ENCODE data around the gene RIN2.
"Not testable (repeated sequence)": the region's sequence is repeated elsewhere in the genome, so short reads cannot be mapped to it uniquely, and the experiment has no call there.

Gene RIN2

GRCh38 chr20:19740512-19740911 is 17.5 kb upstream of the RIN2 start:
- no peak for DNase-seq

- DNase-seq: no peak
Observed at GRCh38 chr20:19741924-19742323, 16.1 kb upstream of the RIN2 start.

- DNase-seq: no peak
Observed at GRCh38 chr20:19742974-19743639, 15.0 kb upstream of the RIN2 start.

GRCh38 chr20:19743640-19743995 is 14.4 kb upstream of the RIN2 start:
- no peak for DNase-seq

GRCh38 chr20:19745106-19745505 is 13.0 kb upstream of the RIN2 start:
- no peak for DNase-seq

GRCh38 chr20:19745584-19745983 is 12.5 kb upstream of the RIN2 start:
- DNase-seq: no peak

- DNase-seq: no peak
Observed at GRCh38 chr20:19746396-19746795, 11.7 kb upstream of the RIN2 start.

- no peak for DNase-seq
Observed at GRCh38 chr20:19747903-19748302, 10.2 kb upstream of the RIN2 start.

GRCh38 chr20:19748681-19749080 is 9.4 kb upstream of the RIN2 start:
- no peak for DNase-seq

- DNase-seq: no peak
Observed at GRCh38 chr20:19749618-19750071, 8.4 kb upstream of the RIN2 start.

GRCh38 chr20:19750101-19750606 is 7.9 kb upstream of the RIN2 start:
- DNase-seq: no peak

GRCh38 chr20:19750907-19751636 is 7.0 kb upstream of the RIN2 start:
- DNase-seq: no peak

GRCh38 chr20:19754201-19754600 is 3.9 kb upstream of the RIN2 start:
- DNase-seq: not testable (repeated sequence)

- no peak for DNase-seq
Observed at GRCh38 chr20:19756761-19757486, 1.1 kb upstream of the RIN2 start.

- DNase-seq: no peak
Observed at GRCh38 chr20:19757487-19758132, 448 bp upstream of the RIN2 start.

GRCh38 chr20:19758501-19759331 is 658 bp downstream of the RIN2 start:
- no peak for DNase-seq

- no peak for DNase-seq
Observed at GRCh38 chr20:19760371-19760721, 2.3 kb downstream of the RIN2 start.

GRCh38 chr20:19761326-19761725 is 3.3 kb downstream of the RIN2 start:
- DNase-seq: no peak

GRCh38 chr20:19761841-19762240 is 3.8 kb downstream of the RIN2 start:
- DNase-seq: no peak

- no peak for DNase-seq
Observed at GRCh38 chr20:19764207-19764606, 6.1 kb downstream of the RIN2 start.

- DNase-seq: no peak
Observed at GRCh38 chr20:19765266-19765665, 7.2 kb downstream of the RIN2 start.

- no peak for DNase-seq
Observed at GRCh38 chr20:19765913-19766312, 7.9 kb downstream of the RIN2 start.

Data from stimulated activated naive CD4-positive, alpha-beta T cell treated with Interleukin-2 at 50 U/mL for 16 hours (primary cell).